Loucy (cell line): ENCODE data around the gene ZC3H14.

Source experiments
- H2AFZ ChIP-seq: fragments of 200-600 bp; sonication (generic); 2 replicates; pipeline ENCODE4 v1.6.0; 2016; ENCODE audit warnings: antibody characterized with exemption, mild to moderate bottlenecking, low read length, moderate library complexity
- H3F3A ChIP-seq: fragments of 200-600 bp; 2 replicates; pipeline ENCODE4 v1.6.0; 2016; ENCODE audit warnings: antibody characterized with exemption, low read depth, mild to moderate bottlenecking
- H3K27me3 ChIP-seq: fragments of 200-600 bp; sonication (generic); 2 replicates; pipeline ENCODE4 v1.6.1; 2014; ENCODE audit warnings: low read length, mild to moderate bottlenecking; ENCODE audit not compliant: insufficient read depth, poor library complexity, severe bottlenecking
- H3K36me3 ChIP-seq: fragments of 200-600 bp; sonication (generic); 2 replicates; pipeline ENCODE4 v1.6.1; 2016; ENCODE audit warnings: low read length; ENCODE audit not compliant: insufficient read depth
- H3K4me1 ChIP-seq: fragments of 200-600 bp; sonication (generic); 2 replicates; pipeline ENCODE4 v1.5.1; 2014; ENCODE audit warnings: low read length, mild to moderate bottlenecking; ENCODE audit not compliant: insufficient read depth, poor library complexity, severe bottlenecking
- H3K4me2 ChIP-seq: fragments of 200-600 bp; sonication (generic); 2 replicates; pipeline ENCODE4 v1.6.0; 2014; ENCODE audit warnings: antibody characterized with exemption, low read length, low read depth, mild to moderate bottlenecking; ENCODE audit not compliant: poor library complexity, severe bottlenecking
- H3K4me3 ChIP-seq: fragments of 200-600 bp; sonication (generic); 2 replicates; pipeline ENCODE4 v1.5.1; 2014; ENCODE audit warnings: low read length, mild to moderate bottlenecking, mixed read lengths; ENCODE audit not compliant: poor library complexity, severe bottlenecking
- H3K79me2 ChIP-seq: fragments of 200-600 bp; sonication (generic); 2 replicates; pipeline ENCODE4 v1.6.1; 2014; ENCODE audit warnings: low read length; ENCODE audit not compliant: insufficient read depth
- H3K9ac ChIP-seq: fragments of 200-600 bp; sonication (generic); 2 replicates; pipeline ENCODE4 v1.6.0; 2014; ENCODE audit warnings: mild to moderate bottlenecking, low read depth, low read length, moderate library complexity; ENCODE audit not compliant: poor library complexity, severe bottlenecking
- H3K9me2 ChIP-seq: fragments of 200-600 bp; sonication (generic); replicated peaks from 2 replicates; pipeline ENCODE4 v1.6.1; 2016; ENCODE audit warnings: low read depth, low read length, mixed read lengths
- H3K9me3 ChIP-seq: fragments of 200-600 bp; sonication (generic); 2 replicates; pipeline ENCODE4 v1.6.1; 2014; ENCODE audit warnings: mild to moderate bottlenecking, antibody characterized with exemption, low read length, low read depth; ENCODE audit not compliant: insufficient read depth
- H4K20me1 ChIP-seq: fragments of 200-600 bp; sonication (generic); 2 replicates; pipeline ENCODE4 v1.6.0; 2014; ENCODE audit warnings: antibody characterized with exemption, low read length, mild to moderate bottlenecking; ENCODE audit not compliant: insufficient read depth, poor library complexity, severe bottlenecking
- CTCF ChIP-seq: fragments of 200-600 bp; sonication (generic); conservative IDR thresholded peaks from 2 replicates; pipeline ENCODE4 v1.5.1; 2014; ENCODE audit warnings: mild to moderate bottlenecking, antibody characterized with exemption, low read length
- EZH2phosphoT487 ChIP-seq: fragments of 200-600 bp; IDR thresholded peaks from 2 replicates; pipeline ENCODE4 v1.6.1; 2018; ENCODE audit warnings: antibody characterized with exemption, mild to moderate bottlenecking, moderate library complexity, borderline replicate concordance

ZC3H14 gene

DNA sequence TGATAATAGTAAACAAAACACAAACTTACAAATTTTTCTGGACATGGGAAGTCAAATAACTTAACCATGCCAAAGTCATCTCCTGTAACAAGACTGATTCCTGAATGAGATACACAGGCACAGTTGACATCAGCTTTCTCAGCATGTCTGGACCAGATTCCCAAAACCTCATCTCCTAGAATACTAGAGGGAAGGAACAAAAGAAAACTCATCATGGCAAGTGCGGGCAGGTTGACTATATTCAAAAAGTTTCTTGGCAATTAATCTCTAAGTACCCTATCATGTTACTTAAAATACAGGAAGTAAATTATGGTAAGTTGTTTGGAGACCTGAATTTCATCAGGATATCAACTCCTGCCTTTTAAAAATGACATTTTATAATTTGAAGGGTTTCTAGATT, 53.9 kb downstream of the ZC3H14 start:
- TF ChIP-seq CTCF (no peak), EZH2phosphoT487 (no peak)
- Histone ChIP-seq H3K36me3 (peaks cover 8% of the 10 kb centered on the region; the same call in 1 of the 2 replicates), H2AFZ (no peak overlapping the region), H3K9ac (no peak overlapping the region), H3K9me3 (no peaks in the 10 kb centered on the region), H4K20me1 (peaks cover 21% of the 10 kb centered on the region), H3K4me2 (no peak overlapping the region), H3K27me3 (peaks cover 22% of the 10 kb centered on the region), H3K4me1 (peaks cover 7% of the 10 kb centered on the region), H3K79me2 (no peaks in the 10 kb centered on the region), H3K4me3 (no peak overlapping the region), H3F3A (peaks cover 4% of the 10 kb centered on the region; the same call in 1 of the 2 replicates), H3K9me2 (no peaks in the 10 kb centered on the region)

DNA sequence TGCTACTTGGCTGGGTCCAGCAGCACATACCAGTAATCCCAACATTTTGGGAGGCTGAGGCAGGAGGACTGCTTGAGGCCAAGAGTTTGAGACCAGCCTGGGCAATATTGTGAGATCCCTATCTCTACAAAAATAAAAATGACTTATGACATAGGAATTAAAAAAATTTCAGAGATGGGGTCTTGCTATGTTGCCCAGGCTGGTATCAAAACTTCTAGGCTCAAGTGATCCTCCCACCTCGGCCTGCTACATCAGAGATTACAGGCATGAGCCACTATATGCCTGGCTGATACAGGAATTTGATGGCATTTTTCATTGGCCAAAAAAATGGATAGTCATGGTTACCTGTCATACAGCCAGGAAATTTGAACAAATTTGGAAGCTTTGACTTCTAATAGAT, 54.6 kb downstream of the ZC3H14 start:
- TF ChIP-seq EZH2phosphoT487 (no peak), CTCF (no peak)
- Histone ChIP-seq H3K9me2 (no peaks in the 10 kb centered on the region), H3K4me1 (peaks cover 7% of the 10 kb centered on the region), H3K9me3 (no peaks in the 10 kb centered on the region), H4K20me1 (peaks cover 19% of the 10 kb centered on the region), H3K9ac (no peak overlapping the region), H3K79me2 (no peaks in the 10 kb centered on the region), H3K27me3 (peaks cover 22% of the 10 kb centered on the region), H3K36me3 (0 out of 2 replicates have a peak, but pooled peaks cover under 1% of the 10 kb centered on the region), H3F3A (peaks cover 4% of the 10 kb centered on the region; the same call in 1 of the 2 replicates), H3K4me2 (no peak overlapping the region), H2AFZ (no peak overlapping the region), H3K4me3 (no peak overlapping the region)

DNA sequence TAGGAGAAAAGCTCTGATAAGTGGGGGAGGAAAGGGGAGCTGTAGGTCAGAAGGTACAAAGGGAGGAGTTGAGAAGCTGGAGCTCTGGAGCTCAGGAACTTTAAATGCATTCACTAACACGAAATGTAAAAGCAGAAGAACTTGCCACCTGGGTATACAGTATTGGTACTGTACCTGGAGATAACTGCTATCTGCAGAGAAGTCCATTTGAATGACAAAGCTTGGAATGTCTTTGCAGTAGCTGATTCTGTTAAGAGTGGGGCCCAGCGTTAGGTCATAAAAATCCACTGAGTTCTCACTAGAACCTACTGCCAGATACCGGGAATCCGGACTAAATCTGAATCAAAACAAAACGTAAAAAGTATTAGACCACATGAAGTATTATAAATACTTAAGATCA, 55.6 kb downstream of the ZC3H14 start:
- Histone ChIP-seq H4K20me1 (peaks cover 10% of the 10 kb centered on the region), H3K4me2 (no peak overlapping the region), H2AFZ (no peak overlapping the region), H3K27me3 (peaks cover 22% of the 10 kb centered on the region), H3K9me2 (no peaks in the 10 kb centered on the region), H3K36me3 (no peaks in the 10 kb centered on the region), H3F3A (no peaks in the 10 kb centered on the region), H3K9me3 (no peaks in the 10 kb centered on the region), H3K79me2 (no peaks in the 10 kb centered on the region), H3K4me3 (no peak overlapping the region), H3K9ac (no peak overlapping the region), H3K4me1 (no peaks in the 10 kb centered on the region)
- no peak for TF ChIP-seq CTCF
- no peak for TF ChIP-seq EZH2phosphoT487
